OCI-LY1 (cell line): ENCODE results near the gene MUL1.

Source experiments
- H2AFZ ChIP-seq: fragments of 200-600 bp; sonication (generic), shearing (Covaris generic); 2 replicates; pipeline ENCODE4 v1.6.0; 2014; ENCODE audit warnings: antibody characterized with exemption, mild to moderate bottlenecking, low read length
- H3F3A ChIP-seq: fragments of 200-600 bp; sonication (generic), shearing (Covaris generic); 2 replicates; pipeline ENCODE4 v1.6.0; 2014; ENCODE audit warnings: mild to moderate bottlenecking, antibody characterized with exemption, low read length, moderate library complexity; ENCODE audit not compliant: insufficient read depth
- H3K27ac ChIP-seq: fragments of 200-600 bp; sonication (generic); 2 replicates; pipeline ENCODE4 v1.5.1; 2014; ENCODE audit warnings: low read length, mixed run types, mild to moderate bottlenecking, low read depth; ENCODE audit not compliant: poor library complexity, severe bottlenecking
- H3K27me3 ChIP-seq: fragments of 200-600 bp; sonication (generic); 2 replicates; pipeline ENCODE4 v1.6.0; 2014; ENCODE audit warnings: antibody characterized with exemption, mild to moderate bottlenecking, low read length, moderate library complexity; ENCODE audit not compliant: insufficient read depth
- H3K36me3 ChIP-seq: fragments of 200-600 bp; sonication (generic); 2 replicates; pipeline ENCODE4 v1.6.1; 2014; ENCODE audit warnings: mild to moderate bottlenecking, antibody characterized with exemption, low read length, moderate library complexity, mixed read lengths; ENCODE audit not compliant: insufficient read depth
- H3K4me1 ChIP-seq: fragments of 200-600 bp; sonication (generic); 2 replicates; pipeline ENCODE4 v1.5.1; 2014; ENCODE audit warnings: mild to moderate bottlenecking, low read length, moderate library complexity; ENCODE audit not compliant: insufficient read depth, severe bottlenecking
- H3K4me2 ChIP-seq: fragments of 200-600 bp; sonication (generic), shearing (Covaris generic); 2 replicates; pipeline ENCODE4 v1.6.1; 2014; ENCODE audit warnings: low read length
- H3K4me3 ChIP-seq: fragments of 200-600 bp; sonication (generic); 2 replicates; pipeline ENCODE4 v1.5.1; 2014; ENCODE audit warnings: low read length, low read depth, mild to moderate bottlenecking, mixed read lengths; ENCODE audit not compliant: poor library complexity, severe bottlenecking
- H3K79me2 ChIP-seq: fragments of 200-600 bp; shearing (Covaris generic); 2 replicates; pipeline ENCODE4 v1.6.1; 2016; ENCODE audit warnings: mixed run types, low read length, mixed read lengths; ENCODE audit not compliant: insufficient read depth
- H3K9ac ChIP-seq: fragments of 200-600 bp; sonication (generic), shearing (Covaris generic); 2 replicates; pipeline ENCODE4 v1.6.1; 2014; ENCODE audit warnings: mild to moderate bottlenecking, low read length, mixed read lengths
- H3K9me2 ChIP-seq: fragments of 200-600 bp; sonication (generic), shearing (Covaris generic); 2 replicates; pipeline ENCODE4 v1.6.1; 2014; ENCODE audit warnings: low read depth, mild to moderate bottlenecking, low read length, mixed read lengths
- H3K9me3 ChIP-seq: fragments of 200-600 bp; shearing (Covaris generic); 2 replicates; pipeline ENCODE4 v1.6.1; 2014; ENCODE audit warnings: low read length, mixed read lengths
- H4K20me1 ChIP-seq: fragments of 200-600 bp; sonication (generic), shearing (Covaris generic); 2 replicates; pipeline ENCODE4 v1.6.0; 2016; ENCODE audit warnings: mild to moderate bottlenecking, low read length; ENCODE audit not compliant: insufficient read depth
- EZH2 ChIP-seq: fragments of 200-600 bp; sonication (generic), shearing (Covaris generic); IDR thresholded peaks from 2 replicates; pipeline ENCODE4 v1.8.0; 2017; ENCODE audit warnings: borderline replicate concordance, mixed run types, mild to moderate bottlenecking, antibody characterized with exemption, low read length, moderate library complexity, mixed read lengths
- TF ChIP-seq, protein P1 (sequence below): fragments of 200-600 bp; sonication (generic), shearing (Covaris generic); IDR thresholded peaks from 2 replicates; pipeline ENCODE4 v1.5.1; 2017; ENCODE audit warnings: mild to moderate bottlenecking, antibody characterized with exemption, low read length, moderate library complexity, mixed read lengths

Gene MUL1

GRCh38 chr1:20538227-20538626 is 30.3 kb upstream of the MUL1 start:
- Histone ChIP-seq H3K4me2 (no peak overlapping the region), H2AFZ (no peak overlapping the region), H3F3A (no peaks in the 10 kb centered on the region), H3K9me3 (no peaks in the 10 kb centered on the region), H3K79me2 (no peaks in the 10 kb centered on the region), H3K36me3 (no peaks in the 10 kb centered on the region), H3K27ac (no peak overlapping the region), H3K27me3 (no peaks in the 10 kb centered on the region), H3K4me3 (no peak overlapping the region), H4K20me1 (no peaks in the 10 kb centered on the region), H3K4me1 (no peaks in the 10 kb centered on the region), H3K9me2 (no peaks in the 10 kb centered on the region), H3K9ac (no peak overlapping the region)
- TF ChIP-seq, protein P1, sequence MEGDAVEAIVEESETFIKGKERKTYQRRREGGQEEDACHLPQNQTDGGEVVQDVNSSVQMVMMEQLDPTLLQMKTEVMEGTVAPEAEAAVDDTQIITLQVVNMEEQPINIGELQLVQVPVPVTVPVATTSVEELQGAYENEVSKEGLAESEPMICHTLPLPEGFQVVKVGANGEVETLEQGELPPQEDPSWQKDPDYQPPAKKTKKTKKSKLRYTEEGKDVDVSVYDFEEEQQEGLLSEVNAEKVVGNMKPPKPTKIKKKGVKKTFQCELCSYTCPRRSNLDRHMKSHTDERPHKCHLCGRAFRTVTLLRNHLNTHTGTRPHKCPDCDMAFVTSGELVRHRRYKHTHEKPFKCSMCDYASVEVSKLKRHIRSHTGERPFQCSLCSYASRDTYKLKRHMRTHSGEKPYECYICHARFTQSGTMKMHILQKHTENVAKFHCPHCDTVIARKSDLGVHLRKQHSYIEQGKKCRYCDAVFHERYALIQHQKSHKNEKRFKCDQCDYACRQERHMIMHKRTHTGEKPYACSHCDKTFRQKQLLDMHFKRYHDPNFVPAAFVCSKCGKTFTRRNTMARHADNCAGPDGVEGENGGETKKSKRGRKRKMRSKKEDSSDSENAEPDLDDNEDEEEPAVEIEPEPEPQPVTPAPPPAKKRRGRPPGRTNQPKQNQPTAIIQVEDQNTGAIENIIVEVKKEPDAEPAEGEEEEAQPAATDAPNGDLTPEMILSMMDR, result no peak
- no peak for TF ChIP-seq EZH2

GRCh38 chr1:20534659-20535417 is 26.9 kb upstream of the MUL1 start:
- Histone ChIP-seq H3K27ac (no peak overlapping the region), H3K9ac (no peak overlapping the region), H4K20me1 (no peaks in the 10 kb centered on the region), H3K9me3 (no peaks in the 10 kb centered on the region), H3K4me3 (no peak overlapping the region), H3K27me3 (no peaks in the 10 kb centered on the region), H2AFZ (no peak overlapping the region), H3K79me2 (no peaks in the 10 kb centered on the region), H3K4me2 (no peak overlapping the region), H3K36me3 (no peaks in the 10 kb centered on the region), H3F3A (no peaks in the 10 kb centered on the region), H3K9me2 (no peaks in the 10 kb centered on the region), H3K4me1 (no peaks in the 10 kb centered on the region)
- TF ChIP-seq, protein P1, result no peak

DNA sequence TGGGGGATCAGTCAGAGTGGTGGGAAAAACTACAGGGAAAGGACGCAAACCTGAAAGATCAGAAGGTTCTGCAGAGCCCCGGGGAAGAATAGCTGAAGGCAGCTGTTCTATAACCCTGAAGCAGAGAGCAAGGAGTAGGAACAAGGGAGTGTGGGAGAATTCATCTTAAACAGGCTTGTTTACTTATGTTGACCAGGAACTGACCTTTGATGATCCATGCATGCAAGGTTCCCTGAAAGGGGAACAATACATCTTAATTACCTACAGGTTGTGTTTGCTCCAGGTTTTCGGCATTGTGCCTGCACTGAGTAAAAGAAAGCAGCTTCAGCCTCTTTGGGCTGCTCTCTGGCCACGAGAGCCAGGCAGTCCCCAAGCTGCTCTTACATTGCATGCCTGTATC is 25.7 kb upstream of the MUL1 start:
- H3K9me3 ChIP-seq, result no peaks in the 10 kb centered on the region
- no peak overlapping the region for H3K27ac ChIP-seq
- no peaks in the 10 kb centered on the region for H3K79me2 ChIP-seq
- H3K9me2 ChIP-seq, result no peaks in the 10 kb centered on the region
- H3F3A ChIP-seq, result no peaks in the 10 kb centered on the region
- no peak overlapping the region for H3K9ac ChIP-seq
- TF ChIP-seq, protein P1, result no peak
- TF ChIP-seq EZH2, result no peak
- no peak overlapping the region for H2AFZ ChIP-seq
- no peaks in the 10 kb centered on the region for H3K27me3 ChIP-seq
- no peak overlapping the region for H3K4me2 ChIP-seq
- no peak overlapping the region for H3K4me3 ChIP-seq
- no peaks in the 10 kb centered on the region for H4K20me1 ChIP-seq
- H3K36me3 ChIP-seq, result no peaks in the 10 kb centered on the region
- H3K4me1 ChIP-seq, result no peaks in the 10 kb centered on the region
